H1 (cell line): ENCODE results near the gene RBM45. TPM values are rescaled to one million over a fixed set of nuclear protein-coding genes. Genes with fewer than 3 reads are reported as not detected.

Experiments
- E2F6 ChIP-seq: IDR thresholded peaks from 2 replicates; pipeline ENCODE4 v1.6.1; 2012; ENCODE audit warnings: inconsistent platforms
- FOSL1 ChIP-seq: IDR thresholded peaks from 2 replicates; pipeline ENCODE4 v1.6.1; 2011; ENCODE audit warnings: mild to moderate bottlenecking, low read depth, low read length, moderate library complexity; ENCODE audit not compliant: insufficient read depth
- KDM5A ChIP-seq: fragments of 200-600 bp; IDR thresholded peaks from 2 replicates; pipeline ENCODE4 v1.7.1; 2012; ENCODE audit warnings: mild to moderate bottlenecking, low read length, inconsistent platforms, mixed read lengths
- RXRA ChIP-seq: IDR thresholded peaks from 2 replicates; pipeline ENCODE4 v1.6.1; 2011; ENCODE audit warnings: low read depth, mild to moderate bottlenecking, low read length, moderate library complexity; ENCODE audit not compliant: insufficient read depth
- TAF1 ChIP-seq: IDR thresholded peaks from 2 replicates; pipeline ENCODE4 v1.6.1; 2011; ENCODE audit warnings: mild to moderate bottlenecking, low read depth, low read length
- polyA plus RNA-seq, 7 experiments: library from polyadenylated mRNA; depleted of rRNA in 3 of 7; stranded (reverse) in 5 of 7; unstranded in 2 of 7; fragments of >200 nt in 5 of 7; fragments of 200-250 nt in 2 of 7; gene quantifications; 1 replicate in 5 of 7; 2 replicates in 1 of 7; 4 replicates in 1 of 7; pipeline versions ENCODE4 v1.2.1 to v1.2.3, GENCODE V29; 2011 to 2013; ENCODE audit warnings: missing spikeins in 2 of 7, mixed read lengths in 2 of 7
- total RNA-seq: library from RNA; stranded (reverse); fragmentation: NEBNext Ultra II Directional; extraction: Animal tissue kit (Norgen Biotek cat#: 25700); gene quantifications from 2 replicates; pipeline ENCODE4 v1.2.1, GENCODE V29; 2021

Gene RBM45
- total and polyA plus RNA-seq, 2 of the 8 experiments (the other 6 are each of a cell fraction or from before 2014, with no cell fraction given) = 4.7 to 10.4 TPM

DNA sequence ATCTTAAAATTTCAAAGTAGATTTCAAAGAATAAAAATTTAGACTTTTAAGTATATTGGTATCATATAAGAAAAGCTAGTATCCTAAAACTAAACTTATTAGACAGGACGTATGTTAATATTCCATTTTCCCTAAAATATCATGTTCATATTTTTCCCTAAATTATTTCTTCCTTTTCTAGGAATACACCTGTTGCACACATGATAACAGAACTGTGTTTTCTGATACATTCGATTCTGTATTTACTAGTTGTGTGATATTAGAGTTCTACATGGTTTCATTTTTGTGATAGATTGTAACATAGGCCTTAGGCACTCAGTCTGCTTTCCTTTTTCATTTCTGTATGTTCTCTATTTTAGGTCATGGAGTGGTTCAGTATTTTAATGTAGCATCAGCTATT, 10.9 kb downstream of the RBM45 start (continued):
- TF ChIP-seq TAF1 = no peak
- TF ChIP-seq RXRA = no peak
- no peak for TF ChIP-seq FOSL1
- no peak for TF ChIP-seq E2F6
- TF ChIP-seq KDM5A = no peak
